ENCODE data around the gene GALNTL6. TPM values are rescaled to one million over a fixed set of nuclear protein-coding genes. Genes with fewer than 3 reads are reported as not detected.

Gene GALNTL6
- total and polyA plus RNA-seq, 2 donors (not counting 1 experiment from before 2014, with no cell fraction given) = not detected

GRCh38 chr4:172173206-172173605 lies 360.0 kb downstream of the GALNTL6 start:
- H3K4me2 ChIP-seq (ENCODE audit: extremely low read depth, insufficient read depth, low read length) = no peak overlapping the region
- H3K36me3 ChIP-seq (ENCODE audit: control insufficient read depth, insufficient read depth, low read length) = no peaks in the 10 kb centered on the region
- DNase-seq (ENCODE audit: low read depth in 2 of 2) = no peak
- H3K4me3 ChIP-seq (replicated peaks in 1 of 4; ENCODE audit: control extremely low read depth in 1 of 4, insufficient read depth in 1 of 4, low read depth in 3 of 4, low read length in 4 of 4) = no peak overlapping the region
- H3K9me3 ChIP-seq (ENCODE audit: control insufficient read depth, insufficient read depth, low read depth, low read length) = no peaks in the 10 kb centered on the region
- H3K27ac ChIP-seq (ENCODE audit: insufficient read depth, low read length) = no peak overlapping the region
- no peaks in the 10 kb centered on the region for H3K79me2 ChIP-seq (ENCODE audit: control insufficient read depth, insufficient read depth, low read length)
- no peak overlapping the region for H2AFZ ChIP-seq (ENCODE audit: low read length)
- no peaks in the 10 kb centered on the region for H4K20me1 ChIP-seq (ENCODE audit: control insufficient read depth, extremely low read depth, insufficient read depth, low read length)
- H3K4me1 ChIP-seq (ENCODE audit: control insufficient read depth, extremely low read depth, insufficient read depth, low read length) = no peaks in the 10 kb centered on the region
- no peak for TF ChIP-seq CTCF (conservative IDR thresholded peaks at IDR 0.05 in 1 of 2, IDR thresholded peaks at IDR 0.05 in 1 of 2; ENCODE audit: low read depth in 1 of 2, low read length in 2 of 2)
- no peak for TF ChIP-seq EZH2 (IDR thresholded peaks at IDR 0.05; ENCODE audit: low read length, missing control alignments)
- H3K9ac ChIP-seq (ENCODE audit: insufficient read depth, low read length) = no peak overlapping the region
- H3K27me3 ChIP-seq (ENCODE audit: control insufficient read depth, insufficient read depth, low read length) = no peaks in the 10 kb centered on the region

GRCh38 chr4:172177382-172177781 lies 364.2 kb downstream of the GALNTL6 start:
- no peaks in the 10 kb centered on the region for H3K9me3 ChIP-seq (ENCODE audit: control insufficient read depth, insufficient read depth, low read depth, low read length)
- H3K4me3 ChIP-seq (replicated peaks in 1 of 4; ENCODE audit: control extremely low read depth in 1 of 4, insufficient read depth in 1 of 4, low read depth in 3 of 4, low read length in 4 of 4) = no peak overlapping the region
- no peaks in the 10 kb centered on the region for H3K36me3 ChIP-seq (ENCODE audit: control insufficient read depth, insufficient read depth, low read length)
- no peak overlapping the region for H3K27ac ChIP-seq (ENCODE audit: insufficient read depth, low read length)
- no peak overlapping the region for H2AFZ ChIP-seq (ENCODE audit: low read length)
- H3K4me1 ChIP-seq (ENCODE audit: control insufficient read depth, extremely low read depth, insufficient read depth, low read length) = no peaks in the 10 kb centered on the region
- no peak for DNase-seq (ENCODE audit: low read depth in 2 of 2)
- no peaks in the 10 kb centered on the region for H3K27me3 ChIP-seq (ENCODE audit: control insufficient read depth, insufficient read depth, low read length)
- H3K4me2 ChIP-seq (ENCODE audit: extremely low read depth, insufficient read depth, low read length) = no peak overlapping the region
- TF ChIP-seq CTCF (conservative IDR thresholded peaks at IDR 0.05 in 1 of 2, IDR thresholded peaks at IDR 0.05 in 1 of 2; ENCODE audit: low read depth in 1 of 2, low read length in 2 of 2) (no peak), EZH2 (IDR thresholded peaks at IDR 0.05; ENCODE audit: low read length, missing control alignments) (no peak)
- H4K20me1 ChIP-seq (ENCODE audit: control insufficient read depth, extremely low read depth, insufficient read depth, low read length) = no peaks in the 10 kb centered on the region
- H3K9ac ChIP-seq (ENCODE audit: insufficient read depth, low read length) = no peak overlapping the region
- H3K79me2 ChIP-seq (ENCODE audit: control insufficient read depth, insufficient read depth, low read length) = no peaks in the 10 kb centered on the region

GRCh38 chr4:172188248-172188988 lies 375.2 kb downstream of the GALNTL6 start:
- no peak overlapping the region for H3K4me2 ChIP-seq (ENCODE audit: extremely low read depth, insufficient read depth, low read length)
- no peaks in the 10 kb centered on the region for H4K20me1 ChIP-seq (ENCODE audit: control insufficient read depth, extremely low read depth, insufficient read depth, low read length)
- no peaks in the 10 kb centered on the region for H3K27me3 ChIP-seq (ENCODE audit: control insufficient read depth, insufficient read depth, low read length)
- no peaks in the 10 kb centered on the region for H3K9me3 ChIP-seq (ENCODE audit: control insufficient read depth, insufficient read depth, low read depth, low read length)
- no peaks in the 10 kb centered on the region for H3K36me3 ChIP-seq (ENCODE audit: control insufficient read depth, insufficient read depth, low read length)
- H3K27ac ChIP-seq (ENCODE audit: insufficient read depth, low read length) = no peak overlapping the region
- TF ChIP-seq EZH2 (IDR thresholded peaks at IDR 0.05; ENCODE audit: low read length, missing control alignments) = no peak
- TF ChIP-seq CTCF (conservative IDR thresholded peaks at IDR 0.05 in 1 of 2, IDR thresholded peaks at IDR 0.05 in 1 of 2; ENCODE audit: low read depth in 1 of 2, low read length in 2 of 2) = no peak
- H3K79me2 ChIP-seq (ENCODE audit: control insufficient read depth, insufficient read depth, low read length) = no peaks in the 10 kb centered on the region
- H3K4me1 ChIP-seq (ENCODE audit: control insufficient read depth, extremely low read depth, insufficient read depth, low read length) = no peaks in the 10 kb centered on the region
- H3K9ac ChIP-seq (ENCODE audit: insufficient read depth, low read length) = no peak overlapping the region
- DNase-seq (ENCODE audit: low read depth in 2 of 2) = no peak
- H3K4me3 ChIP-seq (replicated peaks in 1 of 4; ENCODE audit: control extremely low read depth in 1 of 4, insufficient read depth in 1 of 4, low read depth in 3 of 4, low read length in 4 of 4) = no peak overlapping the region
- no peak overlapping the region for H2AFZ ChIP-seq (ENCODE audit: low read length)
